A204.1 (cell line): Measurements from ENCODE around the gene APPBP2.
"Not testable (repeated sequence)": the region's sequence is repeated elsewhere in the genome, so short reads cannot be mapped to it uniquely, and the experiment has no call there.

ENCODE experiments used
- FAIRE-seq: peaks from 2 replicates; lab custom pipeline; 2012; peaks lifted over from hg19 to GRCh38; lab: Jason Lieb, UNC

The APPBP2 gene, protein sequence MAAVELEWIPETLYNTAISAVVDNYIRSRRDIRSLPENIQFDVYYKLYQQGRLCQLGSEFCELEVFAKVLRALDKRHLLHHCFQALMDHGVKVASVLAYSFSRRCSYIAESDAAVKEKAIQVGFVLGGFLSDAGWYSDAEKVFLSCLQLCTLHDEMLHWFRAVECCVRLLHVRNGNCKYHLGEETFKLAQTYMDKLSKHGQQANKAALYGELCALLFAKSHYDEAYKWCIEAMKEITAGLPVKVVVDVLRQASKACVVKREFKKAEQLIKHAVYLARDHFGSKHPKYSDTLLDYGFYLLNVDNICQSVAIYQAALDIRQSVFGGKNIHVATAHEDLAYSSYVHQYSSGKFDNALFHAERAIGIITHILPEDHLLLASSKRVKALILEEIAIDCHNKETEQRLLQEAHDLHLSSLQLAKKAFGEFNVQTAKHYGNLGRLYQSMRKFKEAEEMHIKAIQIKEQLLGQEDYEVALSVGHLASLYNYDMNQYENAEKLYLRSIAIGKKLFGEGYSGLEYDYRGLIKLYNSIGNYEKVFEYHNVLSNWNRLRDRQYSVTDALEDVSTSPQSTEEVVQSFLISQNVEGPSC

GRCh38 chr17:60525685-60526514 is at the start of gene APPBP2:
APPBP2 (minus strand) TSS chr17:60526242; CDS start chr17:60525931, 311 bp downstream.
- no peak for FAIRE-seq

DNA sequence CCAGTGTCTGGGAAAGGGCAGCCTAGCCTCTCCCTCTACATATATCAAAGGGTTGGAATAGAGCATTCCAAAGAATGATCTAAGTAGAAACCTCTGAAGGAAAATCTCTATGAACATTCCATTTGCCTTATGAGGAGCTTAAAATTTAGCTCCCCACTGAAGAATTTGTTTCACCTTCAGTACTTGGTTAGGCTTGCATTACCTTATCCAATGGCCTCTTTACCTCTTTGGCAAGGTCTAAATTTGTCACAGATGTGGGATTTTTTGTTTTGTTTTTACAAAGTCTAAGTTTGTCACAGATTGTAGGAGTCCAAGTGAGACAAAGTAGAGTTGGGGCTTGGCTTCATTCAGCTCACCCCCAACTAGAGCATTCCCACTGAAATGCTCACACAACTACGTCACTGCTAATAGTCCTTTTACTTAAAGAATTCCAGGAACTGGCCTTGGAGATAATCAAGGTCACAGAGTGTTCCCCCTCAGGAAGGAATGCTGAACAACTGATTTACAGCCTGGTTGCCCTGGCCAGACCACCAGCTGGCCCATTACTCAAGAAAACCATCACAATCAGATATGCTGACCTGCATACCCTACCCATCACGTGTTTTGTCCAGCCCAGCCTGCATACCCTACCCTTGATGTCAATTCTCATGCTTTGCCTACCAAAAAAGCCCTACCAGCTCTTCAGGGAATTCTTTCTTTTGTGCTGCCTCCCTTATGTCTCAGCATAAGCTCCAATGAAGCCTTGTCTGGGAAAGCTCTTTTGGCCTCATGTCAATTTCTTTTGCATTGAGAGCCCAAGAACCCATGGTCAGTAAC is 47.4 kb upstream of the APPBP2 start:
- FAIRE-seq = no peak

- no peak for FAIRE-seq
Measured at GRCh38 chr17:60565233-60565632, 39.2 kb upstream of the APPBP2 start.

DNA sequence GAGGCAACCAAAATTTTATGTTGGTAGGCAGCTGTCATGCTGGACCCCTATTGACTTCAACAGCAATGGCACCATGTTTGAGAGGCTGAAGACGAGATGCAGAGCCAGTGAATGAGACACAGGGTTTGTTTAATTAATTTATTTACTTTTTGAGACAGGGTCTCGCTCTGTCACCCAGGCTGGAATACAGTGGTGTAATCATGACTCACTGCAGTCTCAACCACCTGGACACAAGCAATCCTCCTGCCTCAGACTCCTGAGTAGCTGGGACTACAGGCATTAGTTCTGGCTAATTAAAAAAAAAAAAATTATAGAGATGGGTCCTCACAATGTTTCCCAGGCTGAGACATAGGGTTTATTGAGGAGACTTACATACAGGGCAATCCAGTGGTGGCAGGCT is 37.7 kb upstream of the APPBP2 start:
- no peak for FAIRE-seq

GRCh38 chr17:60562421-60562820 is 36.4 kb upstream of the APPBP2 start:
- FAIRE-seq = no peak

DNA sequence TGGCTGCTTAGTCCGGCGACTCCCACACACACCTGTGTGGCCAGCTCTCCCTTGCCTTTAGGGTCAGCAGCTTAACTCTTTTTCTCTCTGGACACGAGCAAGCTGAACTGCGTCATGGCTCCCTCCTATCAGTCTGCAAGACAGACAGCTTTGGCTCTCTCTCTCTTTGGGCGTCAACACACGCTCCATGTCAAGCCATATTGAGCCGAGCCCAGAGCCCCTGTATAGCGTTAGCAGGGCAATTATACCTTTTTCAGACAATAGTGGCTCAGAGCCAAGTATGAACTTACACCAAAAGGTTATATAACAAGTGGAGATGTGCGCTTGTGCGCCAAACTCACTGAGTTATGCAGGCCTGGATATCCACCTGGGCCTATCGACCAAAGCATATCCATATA is 34.8 kb upstream of the APPBP2 start:
- FAIRE-seq = no peak

GRCh38 chr17:60559995-60560859 is 34.2 kb upstream of the APPBP2 start:
- no peak for FAIRE-seq

- no peak for FAIRE-seq
Measured at GRCh38 chr17:60559659-60559994, 33.6 kb upstream of the APPBP2 start.

GRCh38 chr17:60557805-60558204 is 31.8 kb upstream of the APPBP2 start:
- no peak for FAIRE-seq

- no peak for FAIRE-seq
Measured at GRCh38 chr17:60555786-60556185, 29.7 kb upstream of the APPBP2 start.

DNA sequence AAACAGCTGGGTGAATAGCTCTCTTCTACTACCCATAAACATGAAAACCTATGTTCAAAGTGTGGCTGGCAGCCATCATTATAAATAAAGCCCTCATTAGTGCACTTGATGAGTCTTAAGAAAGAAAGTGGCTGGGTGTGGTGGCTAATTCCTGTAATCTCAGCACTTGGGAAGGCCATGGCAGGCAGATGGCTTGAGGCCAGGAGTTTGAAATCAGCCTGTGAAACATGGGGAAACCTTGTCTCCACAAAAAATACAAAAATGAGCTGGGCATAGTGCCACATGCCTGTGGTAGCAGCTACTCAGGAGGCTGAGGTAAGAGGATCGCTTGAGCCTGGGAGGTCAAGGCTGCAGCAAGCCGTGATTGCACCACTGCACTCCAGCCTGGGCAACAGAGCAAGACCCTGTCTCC is 28.3 kb upstream of the APPBP2 start:
- no peak for FAIRE-seq

GRCh38 chr17:60552255-60552654 is 26.2 kb upstream of the APPBP2 start:
- FAIRE-seq = not testable (repeated sequence)

DNA sequence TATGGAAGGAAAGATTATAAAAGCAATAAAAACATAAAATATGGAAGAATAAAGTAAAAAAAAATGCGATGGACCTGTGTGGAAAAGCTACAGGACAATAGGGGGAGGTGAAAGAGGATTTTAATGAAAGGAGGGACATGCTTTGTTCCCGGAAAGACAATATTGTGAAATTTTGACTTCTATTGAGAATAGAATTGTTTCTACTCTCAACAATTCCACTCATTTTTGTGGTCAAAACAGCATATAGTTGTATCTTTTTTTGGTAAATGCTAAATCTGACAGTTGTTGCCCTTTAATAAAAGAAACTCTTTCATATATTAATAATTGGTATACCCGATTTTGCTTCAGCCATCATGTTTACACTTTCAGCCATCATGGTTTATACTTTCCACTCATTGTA is 22.9 kb upstream of the APPBP2 start:
- FAIRE-seq = no peak

DNA sequence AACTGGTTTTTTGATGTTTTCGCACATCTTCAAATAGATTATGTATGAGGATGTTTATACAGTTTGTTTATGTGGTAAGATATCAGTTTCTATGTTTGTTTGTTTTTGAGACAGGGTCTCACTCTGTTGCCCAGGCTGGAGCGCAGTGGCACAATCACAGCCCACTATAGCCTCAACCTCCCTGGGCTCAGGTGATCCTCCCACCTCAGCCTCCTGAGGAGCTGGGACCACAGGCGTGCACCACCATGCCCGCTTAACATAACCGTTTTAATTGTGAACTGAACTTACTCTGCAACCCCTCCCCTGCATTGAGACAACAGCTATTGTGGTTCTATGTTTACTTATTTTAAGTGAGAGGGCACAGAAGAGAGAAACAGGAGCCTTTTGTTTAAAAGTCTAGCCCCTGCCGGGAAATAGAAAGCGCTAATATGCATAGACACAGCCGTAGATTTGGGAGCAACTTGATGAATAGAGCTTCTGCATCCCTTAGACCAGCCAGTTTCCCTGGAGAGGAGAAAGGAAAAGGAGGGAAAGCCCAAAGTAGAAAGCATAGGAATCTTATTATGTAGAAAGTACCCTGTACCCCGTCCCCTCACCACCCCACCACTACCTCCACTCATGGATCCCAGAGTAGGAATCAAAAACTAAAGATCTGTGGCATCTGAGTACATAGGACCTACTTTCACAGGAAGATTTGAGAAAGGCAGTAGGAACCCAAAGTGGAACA is 19.6 kb upstream of the APPBP2 start:
- no peak for FAIRE-seq

DNA sequence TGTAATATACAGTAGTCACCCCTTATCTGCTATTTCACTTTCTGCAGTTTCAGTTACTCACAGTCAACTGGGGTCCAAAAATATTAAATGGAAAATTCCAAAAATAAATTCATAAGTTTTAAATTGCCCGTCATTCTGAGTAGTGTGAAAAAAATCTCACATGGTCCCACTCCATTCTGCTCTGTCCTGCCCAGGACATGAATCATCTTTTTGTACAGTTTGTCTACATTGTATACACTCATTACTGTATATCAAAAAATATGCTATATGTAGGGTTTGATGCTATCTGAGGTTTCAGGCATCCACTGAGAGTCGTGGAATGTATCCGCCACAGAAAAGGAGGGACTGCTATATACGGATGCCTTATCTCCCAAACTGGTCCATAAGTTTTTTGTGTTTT is 16.0 kb upstream of the APPBP2 start:
- no peak for FAIRE-seq

GRCh38 chr17:60540460-60540859 is 14.4 kb upstream of the APPBP2 start:
- no peak for FAIRE-seq

DNA sequence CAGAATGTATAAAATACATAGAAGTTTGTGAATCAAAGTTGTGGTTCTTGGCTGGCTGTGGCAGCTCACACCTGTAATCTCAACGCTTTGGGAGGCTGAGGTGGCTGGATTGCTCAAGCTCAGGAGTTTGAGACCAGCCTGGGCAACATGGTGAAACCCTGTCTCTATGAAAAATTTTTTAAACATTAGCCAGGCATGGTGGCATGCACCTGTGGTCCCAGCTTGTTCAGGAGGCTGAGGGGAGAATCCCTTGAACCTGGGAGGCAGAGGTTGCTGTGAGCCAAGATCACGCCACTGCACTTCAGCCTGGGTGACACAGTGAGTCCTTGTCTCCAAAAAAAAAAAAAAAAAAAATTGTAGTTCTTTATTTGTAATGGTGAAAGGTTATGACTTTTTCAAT is 13.8 kb upstream of the APPBP2 start:
- no peak for FAIRE-seq

GRCh38 chr17:60538726-60539125 is 12.7 kb upstream of the APPBP2 start:
- FAIRE-seq = no peak

DNA sequence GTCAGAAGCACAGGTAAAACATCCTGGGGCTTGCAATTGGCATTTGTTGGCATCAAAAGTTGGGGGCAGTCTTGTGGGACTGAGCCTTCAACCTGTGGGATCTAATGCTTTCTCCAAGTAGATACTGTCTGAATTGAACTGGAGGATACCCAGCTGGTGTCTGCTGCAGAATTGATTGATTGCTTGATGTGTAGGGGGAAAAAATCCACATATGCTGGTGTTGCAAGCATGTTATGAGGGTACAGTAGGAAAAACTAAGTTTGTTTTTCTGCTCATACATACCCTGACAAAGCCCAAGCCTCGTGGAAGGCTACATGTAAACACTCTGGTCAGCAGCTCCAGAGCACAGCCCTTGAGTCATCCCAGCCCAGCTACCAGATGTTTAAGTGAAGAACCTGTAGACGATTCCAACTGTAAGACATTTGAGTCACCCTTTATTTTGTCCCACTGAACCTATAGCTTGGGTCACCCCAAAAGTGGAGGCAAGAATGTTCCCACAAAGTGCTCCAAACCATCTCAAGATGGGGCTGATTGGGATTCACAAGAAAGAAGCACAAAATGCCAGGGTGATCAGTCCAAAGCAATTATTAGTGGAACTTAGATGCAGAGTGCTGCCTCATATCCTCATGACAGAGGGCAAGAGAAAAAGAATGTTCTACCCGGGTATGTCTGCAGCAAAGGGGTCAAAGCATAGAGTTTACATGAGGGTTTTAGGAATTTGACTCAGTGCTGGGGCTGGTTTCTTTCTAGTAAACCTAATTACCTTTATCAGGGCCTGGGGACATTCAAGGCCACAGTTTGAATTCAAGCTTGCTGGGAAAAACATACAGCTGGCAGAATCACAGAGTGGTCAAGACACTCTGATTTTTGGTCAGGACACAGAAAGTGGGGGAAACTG is 9.6 kb upstream of the APPBP2 start:
- FAIRE-seq = no peak
